ENCODE results near the gene CHST13.

CHST13 gene

DNA sequence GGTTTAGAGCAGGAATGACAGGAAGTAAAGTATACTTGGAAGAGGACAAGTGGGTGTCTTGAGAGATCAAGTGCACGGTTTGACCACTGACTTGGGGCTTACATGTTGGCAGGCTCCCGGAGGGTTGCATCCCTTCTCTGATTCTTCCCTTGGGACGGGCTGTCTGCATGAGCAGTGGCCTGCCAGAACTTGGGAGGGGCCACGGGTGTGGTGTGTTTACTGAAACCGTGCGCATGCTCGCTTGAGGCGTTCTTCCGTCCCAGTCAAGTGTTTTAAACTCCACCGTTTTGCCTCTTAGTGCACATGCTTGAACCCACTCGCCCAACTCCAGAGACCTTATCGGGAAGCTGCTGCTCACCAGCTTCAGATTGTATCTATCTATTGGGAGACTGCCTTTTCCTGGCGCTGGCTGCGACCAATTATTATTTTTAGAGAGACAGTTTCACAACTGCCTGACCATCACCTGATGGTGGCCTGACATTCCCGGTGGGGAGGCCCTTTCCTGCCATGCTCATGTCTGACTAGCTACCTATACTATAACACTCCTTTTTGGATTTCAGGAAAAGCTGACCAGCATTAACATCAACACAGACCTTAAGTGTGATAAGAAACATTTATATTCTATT lies 49.6 kb downstream of the CHST13 start:
- Histone ChIP-seq H2BK5ac (ENCODE audit: low read depth, low read length, poor library complexity) (no peak overlapping the region), H3K36me3 (ENCODE audit: control insufficient read depth in 1 of 2, insufficient read depth in 2 of 2, low read length in 2 of 2) (no peaks in the 10 kb centered on the region), H4K12ac (ENCODE audit: low read depth, low read length) (no peak overlapping the region), H3K4me2 (ENCODE audit: low read length) (no peak overlapping the region), H2BK120ac (ENCODE audit: insufficient read depth, low read length, poor library complexity) (no peak overlapping the region), H4K8ac (ENCODE audit: low read depth, low read length) (no peak overlapping the region), H3K4me1 (ENCODE audit: control insufficient read depth in 1 of 2, insufficient read depth in 2 of 2, low read length in 2 of 2) (no peaks in the 10 kb centered on the region), H2BK12ac (ENCODE audit: low read length) (no peak overlapping the region), H3K79me1 (ENCODE audit: low read length) (no peaks in the 10 kb centered on the region), H3K14ac (ENCODE audit: low read length) (no peak overlapping the region), H3K23ac (ENCODE audit: low read length) (no peak overlapping the region), H3K4ac (ENCODE audit: low read depth, low read length) (no peak overlapping the region), H3K9me3 (ENCODE audit: insufficient read depth, low read depth, low read length) (no peaks in the 10 kb centered on the region), H4K91ac (ENCODE audit: low read depth, low read length) (no peak overlapping the region), H3K4me3 (ENCODE audit: low read depth, low read length) (no peak overlapping the region), H3K9ac (ENCODE audit: low read length) (no peak overlapping the region), H2AK5ac (ENCODE audit: low read length) (no peak overlapping the region), H3K27ac (ENCODE audit: low read depth, low read length) (no peak overlapping the region), H3K79me2 (ENCODE audit: control insufficient read depth, insufficient read depth, low read length, poor library complexity) (no peaks in the 10 kb centered on the region), H2AFZ (ENCODE audit: insufficient read depth, low read length, poor library complexity) (no peak overlapping the region), H3K18ac (ENCODE audit: low read length) (no peak overlapping the region), H3K27me3 (ENCODE audit: insufficient read depth, low read length) (no peaks in the 10 kb centered on the region)
- WGBS (ENCODE audit: extremely low coverage, insufficient coverage, insufficient read length): no CpG with 5 or more reads among the region's 15 CpGs
- peak; percentile 29 to 37 for DNase-seq

- H2BK5ac ChIP-seq (ENCODE audit: low read depth, low read length, poor library complexity): no peak overlapping the region
- no peak overlapping the region for H3K23ac ChIP-seq (ENCODE audit: low read length)
- no peaks in the 10 kb centered on the region for H3K79me2 ChIP-seq (ENCODE audit: control insufficient read depth, insufficient read depth, low read length, poor library complexity)
- no peak overlapping the region for H2BK120ac ChIP-seq (ENCODE audit: insufficient read depth, low read length, poor library complexity)
- no peak overlapping the region for H3K9ac ChIP-seq (ENCODE audit: low read length)
- no peaks in the 10 kb centered on the region for H3K79me1 ChIP-seq (ENCODE audit: low read length)
- no peak overlapping the region for H3K4me2 ChIP-seq (ENCODE audit: low read length)
- no peak overlapping the region for H3K27ac ChIP-seq (ENCODE audit: low read depth, low read length)
- no peak overlapping the region for H4K12ac ChIP-seq (ENCODE audit: low read depth, low read length)
- H2AK5ac ChIP-seq (ENCODE audit: low read length): no peak overlapping the region
- DNase-seq: no peak
- no peak overlapping the region for H3K18ac ChIP-seq (ENCODE audit: low read length)
- H3K36me3 ChIP-seq (ENCODE audit: control insufficient read depth in 1 of 2, insufficient read depth in 2 of 2, low read length in 2 of 2): no peaks in the 10 kb centered on the region
- H2AFZ ChIP-seq (ENCODE audit: insufficient read depth, low read length, poor library complexity): no peak overlapping the region
- H3K27me3 ChIP-seq (ENCODE audit: insufficient read depth, low read length): no peaks in the 10 kb centered on the region
- H3K14ac ChIP-seq (ENCODE audit: low read length): no peak overlapping the region
- no CpG with 5 or more reads among the region's 2 CpGs for WGBS (ENCODE audit: extremely low coverage, insufficient coverage, insufficient read length)
- no peaks in the 10 kb centered on the region for H3K4me1 ChIP-seq (ENCODE audit: control insufficient read depth in 1 of 2, insufficient read depth in 2 of 2, low read length in 2 of 2)
- no peak overlapping the region for H3K4ac ChIP-seq (ENCODE audit: low read depth, low read length)
- no peak overlapping the region for H3K4me3 ChIP-seq (ENCODE audit: low read depth, low read length)
- no peak overlapping the region for H4K8ac ChIP-seq (ENCODE audit: low read depth, low read length)
- no peaks in the 10 kb centered on the region for H3K9me3 ChIP-seq (ENCODE audit: insufficient read depth, low read depth, low read length)
- H4K91ac ChIP-seq (ENCODE audit: low read depth, low read length): no peak overlapping the region
- no peak overlapping the region for H2BK12ac ChIP-seq (ENCODE audit: low read length)
These were observed 53.3 kb downstream of the CHST13 start for GRCh38 chr3:126577261-126577660.

DNA sequence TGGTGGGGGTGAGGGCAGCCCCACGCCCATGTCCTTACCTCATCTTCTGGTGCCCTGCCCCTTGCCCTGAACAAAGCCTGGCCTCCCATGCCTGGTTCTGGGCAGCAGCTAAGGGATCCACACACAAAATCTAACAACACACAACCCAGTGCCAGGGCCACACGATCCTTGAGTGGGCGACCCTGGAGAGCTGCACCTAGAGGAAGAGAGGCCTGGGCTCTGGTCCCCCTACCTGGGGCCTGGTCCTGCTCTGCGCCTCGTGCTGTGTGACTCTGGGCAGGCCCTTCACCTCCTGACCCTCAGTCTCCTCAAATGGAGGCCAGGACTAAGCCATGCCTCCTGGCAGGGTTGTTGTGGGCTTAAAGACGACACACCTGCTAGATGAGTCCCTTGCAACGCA lies 54.7 kb downstream of the CHST13 start:
- no CpG with 5 or more reads among the region's 7 CpGs for WGBS (ENCODE audit: extremely low coverage, insufficient coverage, insufficient read length)
- H4K12ac ChIP-seq (ENCODE audit: low read depth, low read length): no peak overlapping the region
- DNase-seq: no peak

DNA sequence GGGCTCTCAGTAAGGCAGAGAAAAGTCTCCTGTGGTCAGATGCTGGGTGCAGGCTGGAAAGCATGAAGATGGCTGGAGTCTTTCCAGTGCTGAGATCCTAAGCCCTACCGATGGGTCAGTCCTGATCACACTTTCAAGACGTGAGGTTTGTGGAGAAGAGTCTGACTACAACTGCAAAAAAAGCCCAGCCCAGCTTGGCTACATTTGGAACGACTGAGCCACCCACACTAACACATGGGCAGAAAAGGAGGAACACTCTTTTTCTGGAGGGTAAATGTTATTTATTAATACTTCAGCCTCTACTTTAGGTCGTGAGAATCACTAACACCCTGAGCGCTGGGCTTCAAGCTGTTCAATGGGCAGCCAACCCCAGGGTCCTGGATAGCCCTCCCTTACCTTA lies 56.8 kb downstream of the CHST13 start:
- no peaks in the 10 kb centered on the region for H3K79me1 ChIP-seq (ENCODE audit: low read length)
- no peak overlapping the region for H3K23ac ChIP-seq (ENCODE audit: low read length)
- H2BK120ac ChIP-seq (ENCODE audit: insufficient read depth, low read length, poor library complexity): no peak overlapping the region
- no peak overlapping the region for H3K4ac ChIP-seq (ENCODE audit: low read depth, low read length)
- H3K36me3 ChIP-seq (ENCODE audit: control insufficient read depth in 1 of 2, insufficient read depth in 2 of 2, low read length in 2 of 2): no peaks in the 10 kb centered on the region
- H3K79me2 ChIP-seq (ENCODE audit: control insufficient read depth, insufficient read depth, low read length, poor library complexity): no peaks in the 10 kb centered on the region
- WGBS (ENCODE audit: extremely low coverage, insufficient coverage, insufficient read length): no CpG with 5 or more reads among the region's 5 CpGs
- H3K27ac ChIP-seq (ENCODE audit: low read depth, low read length): no peak overlapping the region
- no peak overlapping the region for H3K18ac ChIP-seq (ENCODE audit: low read length)
- no peak overlapping the region for H3K4me3 ChIP-seq (ENCODE audit: low read depth, low read length)
- H3K4me1 ChIP-seq (ENCODE audit: control insufficient read depth in 1 of 2, insufficient read depth in 2 of 2, low read length in 2 of 2): no peaks in the 10 kb centered on the region
- no peak overlapping the region for H3K14ac ChIP-seq (ENCODE audit: low read length)
- no peak overlapping the region for H2BK5ac ChIP-seq (ENCODE audit: low read depth, low read length, poor library complexity)
- no peak overlapping the region for H3K9ac ChIP-seq (ENCODE audit: low read length)
- no peak overlapping the region for H4K8ac ChIP-seq (ENCODE audit: low read depth, low read length)
- H3K27me3 ChIP-seq (ENCODE audit: insufficient read depth, low read length): no peaks in the 10 kb centered on the region
- H2AFZ ChIP-seq (ENCODE audit: insufficient read depth, low read length, poor library complexity): no peak overlapping the region
- no peak overlapping the region for H3K4me2 ChIP-seq (ENCODE audit: low read length)
- no peak for DNase-seq
- H4K91ac ChIP-seq (ENCODE audit: low read depth, low read length): no peak overlapping the region
- no peak overlapping the region for H4K12ac ChIP-seq (ENCODE audit: low read depth, low read length)
- no peak overlapping the region for H2BK12ac ChIP-seq (ENCODE audit: low read length)
- H3K9me3 ChIP-seq (ENCODE audit: insufficient read depth, low read depth, low read length): no peaks in the 10 kb centered on the region
- no peak overlapping the region for H2AK5ac ChIP-seq (ENCODE audit: low read length)

More for the DNA sequence above, 54.7 kb downstream of the CHST13 start:
- Histone ChIP-seq H3K4me2 (ENCODE audit: low read length) (no peak overlapping the region), H3K18ac (ENCODE audit: low read length) (no peak overlapping the region), H3K27ac (ENCODE audit: low read depth, low read length) (no peak overlapping the region), H3K79me2 (ENCODE audit: control insufficient read depth, insufficient read depth, low read length, poor library complexity) (no peaks in the 10 kb centered on the region), H3K23ac (ENCODE audit: low read length) (no peak overlapping the region), H3K4ac (ENCODE audit: low read depth, low read length) (no peak overlapping the region), H3K14ac (ENCODE audit: low read length) (no peak overlapping the region), H4K91ac (ENCODE audit: low read depth, low read length) (no peak overlapping the region), H3K9ac (ENCODE audit: low read length) (no peak overlapping the region), H3K79me1 (ENCODE audit: low read length) (no peaks in the 10 kb centered on the region), H2AK5ac (ENCODE audit: low read length) (no peak overlapping the region), H2BK120ac (ENCODE audit: insufficient read depth, low read length, poor library complexity) (no peak overlapping the region), H3K4me1 (ENCODE audit: control insufficient read depth in 1 of 2, insufficient read depth in 2 of 2, low read length in 2 of 2) (no peaks in the 10 kb centered on the region), H2BK12ac (ENCODE audit: low read length) (no peak overlapping the region), H3K9me3 (ENCODE audit: insufficient read depth, low read depth, low read length) (no peaks in the 10 kb centered on the region), H3K27me3 (ENCODE audit: insufficient read depth, low read length) (no peaks in the 10 kb centered on the region), H2BK5ac (ENCODE audit: low read depth, low read length, poor library complexity) (no peak overlapping the region), H4K8ac (ENCODE audit: low read depth, low read length) (no peak overlapping the region), H2AFZ (ENCODE audit: insufficient read depth, low read length, poor library complexity) (no peak overlapping the region), H3K4me3 (ENCODE audit: low read depth, low read length) (no peak overlapping the region), H3K36me3 (ENCODE audit: control insufficient read depth in 1 of 2, insufficient read depth in 2 of 2, low read length in 2 of 2) (no peaks in the 10 kb centered on the region)

Measured in trophoblast cell (in vitro differentiated cells and primary cell).